ENCODE results near the gene C12orf43.

- TF ChIP-seq, protein P1, sequence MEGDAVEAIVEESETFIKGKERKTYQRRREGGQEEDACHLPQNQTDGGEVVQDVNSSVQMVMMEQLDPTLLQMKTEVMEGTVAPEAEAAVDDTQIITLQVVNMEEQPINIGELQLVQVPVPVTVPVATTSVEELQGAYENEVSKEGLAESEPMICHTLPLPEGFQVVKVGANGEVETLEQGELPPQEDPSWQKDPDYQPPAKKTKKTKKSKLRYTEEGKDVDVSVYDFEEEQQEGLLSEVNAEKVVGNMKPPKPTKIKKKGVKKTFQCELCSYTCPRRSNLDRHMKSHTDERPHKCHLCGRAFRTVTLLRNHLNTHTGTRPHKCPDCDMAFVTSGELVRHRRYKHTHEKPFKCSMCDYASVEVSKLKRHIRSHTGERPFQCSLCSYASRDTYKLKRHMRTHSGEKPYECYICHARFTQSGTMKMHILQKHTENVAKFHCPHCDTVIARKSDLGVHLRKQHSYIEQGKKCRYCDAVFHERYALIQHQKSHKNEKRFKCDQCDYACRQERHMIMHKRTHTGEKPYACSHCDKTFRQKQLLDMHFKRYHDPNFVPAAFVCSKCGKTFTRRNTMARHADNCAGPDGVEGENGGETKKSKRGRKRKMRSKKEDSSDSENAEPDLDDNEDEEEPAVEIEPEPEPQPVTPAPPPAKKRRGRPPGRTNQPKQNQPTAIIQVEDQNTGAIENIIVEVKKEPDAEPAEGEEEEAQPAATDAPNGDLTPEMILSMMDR (IDR thresholded peaks at IDR 0.05; ENCODE audit: low read depth, low read length, poor library complexity, severe bottlenecking): no peak
- no peak for TF ChIP-seq EZH2phosphoT487 (IDR thresholded peaks at IDR 0.05; ENCODE audit: borderline replicate concordance, low read length)
Observed at GRCh38 chr12:120994589-120995337, 21.5 kb downstream of the C12orf43 start.

All from DOHH2 (cell line).